Fibroblast of lung (primary cell): ENCODE data around the gene MBD1. TPM values are rescaled to one million over a fixed set of nuclear protein-coding genes. Genes with fewer than 3 reads are reported as not detected.

Source experiments
- DNase-seq, 2 donors: peaks; one replicate each; pipeline versions ENCODE4 v3.0.0 to v3.0.0-alpha.2; 2010; ENCODE audit warnings: low read depth in 2 of 2
- H2AFZ ChIP-seq: 2 replicates; pipeline ENCODE4 v1.5.1; 2012; ENCODE audit warnings: low read length, control low read depth, inconsistent platforms
- H3K27ac ChIP-seq: 2 replicates; pipeline ENCODE4 v1.5.1; 2011; ENCODE audit warnings: low read length, control low read depth; ENCODE audit not compliant: insufficient read depth
- H3K27me3 ChIP-seq: 2 replicates; pipeline ENCODE4 v1.5.1; 2011; ENCODE audit warnings: mild to moderate bottlenecking, low read length; ENCODE audit not compliant: control insufficient read depth, insufficient read depth
- H3K36me3 ChIP-seq: 2 replicates; pipeline ENCODE4 v1.5.1; 2011; ENCODE audit warnings: low read length; ENCODE audit not compliant: control insufficient read depth, insufficient read depth
- H3K4me1 ChIP-seq: 2 replicates; pipeline ENCODE4 v1.5.1; 2011; ENCODE audit warnings: low read length; ENCODE audit not compliant: control insufficient read depth, insufficient read depth; ENCODE audit errors: extremely low read depth
- H3K4me2 ChIP-seq: 2 replicates; pipeline ENCODE4 v1.5.1; 2011; ENCODE audit warnings: low read length, control low read depth; ENCODE audit not compliant: insufficient read depth; ENCODE audit errors: extremely low read depth
- H3K4me3 ChIP-seq, 4 experiments: fragments of 200-600 bp in 1 of 4; sonication (generic) in 1 of 4; replicated peaks in 1 of 4; 2 replicates each; pipeline ENCODE4 v1.5.1; 2011 to 2016; ENCODE audit warnings: low read length in 4 of 4, low read depth in 3 of 4, mild to moderate bottlenecking in 3 of 4, control low read depth in 2 of 4, inconsistent platforms in 1 of 4, mixed read lengths in 1 of 4; ENCODE audit not compliant: insufficient read depth in 1 of 4; ENCODE audit errors: control extremely low read depth in 1 of 4
- H3K79me2 ChIP-seq: 2 replicates; pipeline ENCODE4 v1.5.1; 2012; ENCODE audit warnings: mild to moderate bottlenecking, low read length, inconsistent platforms; ENCODE audit not compliant: control insufficient read depth, insufficient read depth
- H3K9ac ChIP-seq: 2 replicates; pipeline ENCODE4 v1.5.1; 2011; ENCODE audit warnings: mild to moderate bottlenecking, low read length, control low read depth; ENCODE audit not compliant: insufficient read depth
- H3K9me3 ChIP-seq: 2 replicates; pipeline ENCODE4 v1.5.1; 2012; ENCODE audit warnings: low read depth, low read length; ENCODE audit not compliant: control insufficient read depth, insufficient read depth
- H4K20me1 ChIP-seq: 2 replicates; pipeline ENCODE4 v1.5.1; 2011; ENCODE audit warnings: low read length; ENCODE audit not compliant: control insufficient read depth, insufficient read depth; ENCODE audit errors: extremely low read depth
- EZH2 ChIP-seq: IDR thresholded peaks from 2 replicates; pipeline ENCODE4 v1.5.1; 2012; ENCODE audit warnings: low read length, control low read depth, mild to moderate bottlenecking; ENCODE audit errors: missing control alignments
- polyA plus RNA-seq, 2 donors: library from polyadenylated mRNA; depleted of rRNA in 1 of 2; stranded (reverse) in 1 of 2; unstranded in 1 of 2; fragments of >200 nt; gene quantifications; 2 replicates each; pipeline ENCODE4 v1.2.1, GENCODE V29; 2011 to 2012; ENCODE audit warnings: missing spikeins in 1 of 2
- total RNA-seq: library from RNA; depleted of rRNA; stranded (reverse); fragments of >200 nt; gene quantifications from 2 replicates; pipeline ENCODE4 v1.2.1, GENCODE V29; 2014
- TF ChIP-seq, protein P1 (sequence below), 2 donors: IDR thresholded peaks in 1 of 2; conservative IDR thresholded peaks in 1 of 2; 1 replicate in 1 of 2; 2 replicates in 1 of 2; pipeline ENCODE4 v1.5.1; 2011 to 2012; ENCODE audit warnings: low read length in 2 of 2, control low read depth in 1 of 2, inconsistent platforms in 1 of 2, low read depth in 1 of 2, mild to moderate bottlenecking in 1 of 2

Gene MBD1
- total and polyA plus RNA-seq, 2 donors (not counting 1 experiment from before 2014, with no cell fraction given) = 31.1 to 53.3 TPM

- no peak overlapping the region for H3K4me2 ChIP-seq
- no peak overlapping the region for H3K4me3 ChIP-seq
- no peak overlapping the region for H3K27ac ChIP-seq
- no peak for DNase-seq
- no peaks in the 10 kb centered on the region for H3K9me3 ChIP-seq
- H3K79me2 ChIP-seq = peaks cover 8% of the 10 kb centered on the region
- no peak overlapping the region for H2AFZ ChIP-seq
- no peaks in the 10 kb centered on the region for H3K4me1 ChIP-seq
- TF ChIP-seq EZH2 = no peak
- TF ChIP-seq, protein P1, sequence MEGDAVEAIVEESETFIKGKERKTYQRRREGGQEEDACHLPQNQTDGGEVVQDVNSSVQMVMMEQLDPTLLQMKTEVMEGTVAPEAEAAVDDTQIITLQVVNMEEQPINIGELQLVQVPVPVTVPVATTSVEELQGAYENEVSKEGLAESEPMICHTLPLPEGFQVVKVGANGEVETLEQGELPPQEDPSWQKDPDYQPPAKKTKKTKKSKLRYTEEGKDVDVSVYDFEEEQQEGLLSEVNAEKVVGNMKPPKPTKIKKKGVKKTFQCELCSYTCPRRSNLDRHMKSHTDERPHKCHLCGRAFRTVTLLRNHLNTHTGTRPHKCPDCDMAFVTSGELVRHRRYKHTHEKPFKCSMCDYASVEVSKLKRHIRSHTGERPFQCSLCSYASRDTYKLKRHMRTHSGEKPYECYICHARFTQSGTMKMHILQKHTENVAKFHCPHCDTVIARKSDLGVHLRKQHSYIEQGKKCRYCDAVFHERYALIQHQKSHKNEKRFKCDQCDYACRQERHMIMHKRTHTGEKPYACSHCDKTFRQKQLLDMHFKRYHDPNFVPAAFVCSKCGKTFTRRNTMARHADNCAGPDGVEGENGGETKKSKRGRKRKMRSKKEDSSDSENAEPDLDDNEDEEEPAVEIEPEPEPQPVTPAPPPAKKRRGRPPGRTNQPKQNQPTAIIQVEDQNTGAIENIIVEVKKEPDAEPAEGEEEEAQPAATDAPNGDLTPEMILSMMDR (conservative IDR thresholded peaks at IDR 0.05 in 1 of 2, IDR thresholded peaks at IDR 0.05 in 1 of 2; ENCODE audit: low read depth in 1 of 2, low read length in 2 of 2) = no peak
- H4K20me1 ChIP-seq = no peaks in the 10 kb centered on the region
- no peaks in the 10 kb centered on the region for H3K27me3 ChIP-seq
- H3K9ac ChIP-seq = no peak overlapping the region
- H3K36me3 ChIP-seq = peaks cover 41% of the 10 kb centered on the region
Observed at GRCh38 chr18:50274044-50274442, 7.3 kb downstream of the MBD1 start.

- Histone ChIP-seq H3K27ac (no peak overlapping the region), H3K27me3 (no peaks in the 10 kb centered on the region), H2AFZ (no peak overlapping the region), H3K4me2 (no peak overlapping the region), H3K9ac (no peak overlapping the region), H4K20me1 (no peaks in the 10 kb centered on the region), H3K4me3 (no peak overlapping the region), H3K36me3 (peaks cover 41% of the 10 kb centered on the region), H3K9me3 (no peaks in the 10 kb centered on the region), H3K4me1 (no peaks in the 10 kb centered on the region), H3K79me2 (peaks cover 3% of the 10 kb centered on the region)
- TF ChIP-seq, protein P1 (conservative IDR thresholded peaks at IDR 0.05 in 1 of 2, IDR thresholded peaks at IDR 0.05 in 1 of 2; ENCODE audit: low read depth in 1 of 2, low read length in 2 of 2) = no peak
- no peak for TF ChIP-seq EZH2
- no peak for DNase-seq
Observed at GRCh38 chr18:50273203-50274043, 7.9 kb downstream of the MBD1 start.

GRCh38 chr18:50272568-50272967 is 8.8 kb downstream of the MBD1 start:
- Histone ChIP-seq H3K9ac (no peak overlapping the region), H3K79me2 (no peaks in the 10 kb centered on the region), H3K4me3 (no peak overlapping the region), H3K36me3 (peaks cover 41% of the 10 kb centered on the region), H2AFZ (no peak overlapping the region), H3K27me3 (no peaks in the 10 kb centered on the region), H4K20me1 (no peaks in the 10 kb centered on the region), H3K4me1 (no peaks in the 10 kb centered on the region), H3K4me2 (no peak overlapping the region), H3K9me3 (no peaks in the 10 kb centered on the region), H3K27ac (no peak overlapping the region)
- DNase-seq = no peak
- TF ChIP-seq EZH2 = no peak
- TF ChIP-seq, protein P1 (conservative IDR thresholded peaks at IDR 0.05 in 1 of 2, IDR thresholded peaks at IDR 0.05 in 1 of 2; ENCODE audit: low read depth in 1 of 2, low read length in 2 of 2) = no peak
